ENCODE data around the gene ZNF280C. TPM values are rescaled to one million over a fixed set of nuclear protein-coding genes. Genes with fewer than 3 reads are reported as not detected.

ZNF280C gene
- total RNA-seq, 1 experiment from 2014 or later: 7.8 TPM

- CTCF ChIA-PET: no interaction called here
- POLR2A ChIA-PET (ENCODE audit: unreplicated experiment): interaction anchor here (0.7 kb wide), 2 partner anchors 122 to 1250 kb away, joined by 5 to 6 read pairs; no protein-coding TSS in a partner anchor
- TF ChIP-seq CTCF (conservative IDR thresholded peaks at IDR 0.05) (no peak), EZH2 (IDR thresholded peaks at IDR 0.05; ENCODE audit: low read depth) (no peak)
- H3K9me3 ChIP-seq (ENCODE audit: insufficient read depth, low read depth): peaks cover 8% of the 10 kb centered on the region
- peaks cover 35% of the 10 kb centered on the region for H3K79me2 ChIP-seq (ENCODE audit: low read depth)
- intact Hi-C loops (cut with micrococcal nuclease; ENCODE audit: unreplicated experiment): loop anchor here (1.0 to 5.0 kb wide), 2 partner anchors 71 to 134 kb away; partner anchors contain the start of genes RBMX2 and SLC25A14
- no peaks in the 10 kb centered on the region for H3K27me3 ChIP-seq (ENCODE audit: insufficient read depth, low read depth)
- H4K20me1 ChIP-seq (ENCODE audit: insufficient read depth): 0 out of 2 replicates have a peak, but pooled peaks cover 3% of the 10 kb centered on the region
- 0 out of 2 replicates have a peak, but pooled peaks cover 3% of the 10 kb centered on the region for H3K9me2 ChIP-seq (ENCODE audit: insufficient read depth)
- DNase-seq: no peak
- peak overlapping the region; percentile 74 for H3K27ac ChIP-seq
- no peaks in the 10 kb centered on the region for H3K36me3 ChIP-seq (ENCODE audit: low read depth)
- BruUV-seq (replicated peaks): no TSS peak
- peaks cover 37% of the 10 kb centered on the region for H3K4me1 ChIP-seq (replicated peaks; ENCODE audit: insufficient read depth)
- H3K4me3 ChIP-seq: peak overlapping the region; percentile 87
- H3K4me2 ChIP-seq: peak overlapping the region; percentile 100
- peak overlapping the region; percentile 85 for H2AFZ ChIP-seq
- peaks cover 14% of the 10 kb centered on the region; the same call in 1 of the 2 replicates for H3F3A ChIP-seq (ENCODE audit: insufficient read depth, low read depth)
Observed at GRCh38 chrX:130267956-130268448, 697 bp downstream of the ZNF280C start.

DNA sequence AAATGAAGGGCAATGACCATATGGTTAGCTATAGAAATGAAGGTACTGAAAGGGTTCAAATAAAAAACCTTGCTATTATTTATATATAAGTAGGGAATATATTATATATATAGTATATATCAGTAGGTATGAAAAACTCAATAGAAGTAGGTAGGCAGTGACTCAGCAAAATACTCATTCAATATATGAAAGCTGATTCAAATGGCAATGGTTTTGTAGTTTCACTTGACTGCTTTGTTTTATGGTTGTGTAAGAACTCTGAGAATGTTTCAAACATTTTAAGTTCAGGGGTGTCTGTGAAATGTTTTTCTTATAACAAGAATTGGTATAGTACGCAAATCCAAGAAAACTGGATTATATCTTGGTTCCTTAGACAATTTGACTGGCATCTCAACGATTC is 4.1 kb downstream of the ZNF280C start:
- Histone ChIP-seq H3K9me3 (ENCODE audit: insufficient read depth, low read depth) (peaks cover 9% of the 10 kb centered on the region), H4K20me1 (ENCODE audit: insufficient read depth) (0 out of 2 replicates have a peak, but pooled peaks cover 3% of the 10 kb centered on the region), H2AFZ (no peak overlapping the region), H3K79me2 (ENCODE audit: low read depth) (peaks cover 35% of the 10 kb centered on the region), H3K27me3 (ENCODE audit: insufficient read depth, low read depth) (no peaks in the 10 kb centered on the region), H3K9me2 (ENCODE audit: insufficient read depth) (0 out of 2 replicates have a peak, but pooled peaks cover 3% of the 10 kb centered on the region), H3K4me2 (no peak overlapping the region), H3K27ac (peak overlapping the region; percentile 57; the same call in 1 of the 2 replicates), H3K4me3 (no peak overlapping the region), H3K4me1 (replicated peaks; ENCODE audit: insufficient read depth) (peaks cover 45% of the 10 kb centered on the region), H3K36me3 (ENCODE audit: low read depth) (no peaks in the 10 kb centered on the region), H3F3A (ENCODE audit: insufficient read depth, low read depth) (peaks cover 14% of the 10 kb centered on the region)
- no peak for TF ChIP-seq CTCF (conservative IDR thresholded peaks at IDR 0.05)
- TF ChIP-seq EZH2 (IDR thresholded peaks at IDR 0.05; ENCODE audit: low read depth): no peak
- ChIA-PET POLR2A (ENCODE audit: unreplicated experiment) (no interaction called here), CTCF (no interaction called here)
- DNase-seq: no peak
- no TSS peak for BruUV-seq (replicated peaks)
- intact Hi-C loops (cut with micrococcal nuclease; ENCODE audit: unreplicated experiment): no loop called here

GRCh38 chrX:130263016-130263415 is 5.7 kb downstream of the ZNF280C start:
- H3K4me1 ChIP-seq (replicated peaks; ENCODE audit: insufficient read depth): peaks cover 45% of the 10 kb centered on the region
- H3K79me2 ChIP-seq (ENCODE audit: low read depth): peaks cover 33% of the 10 kb centered on the region
- H3K9me3 ChIP-seq (ENCODE audit: insufficient read depth, low read depth): 0 out of 2 replicates have a peak, but pooled peaks cover 4% of the 10 kb centered on the region
- H3K27me3 ChIP-seq (ENCODE audit: insufficient read depth, low read depth): no peaks in the 10 kb centered on the region
- H3K4me3 ChIP-seq: no peak overlapping the region
- BruUV-seq (replicated peaks): no TSS peak
- H2AFZ ChIP-seq: no peak overlapping the region
- DNase-seq: no peak
- 0 out of 2 replicates have a peak, but pooled peaks cover 3% of the 10 kb centered on the region for H3K9me2 ChIP-seq (ENCODE audit: insufficient read depth)
- no peak overlapping the region for H3K27ac ChIP-seq
- ChIA-PET POLR2A (ENCODE audit: unreplicated experiment) (no interaction called here), CTCF (no interaction called here)
- H3K36me3 ChIP-seq (ENCODE audit: low read depth): no peaks in the 10 kb centered on the region
- no peak for TF ChIP-seq EZH2 (IDR thresholded peaks at IDR 0.05; ENCODE audit: low read depth)
- no peak for TF ChIP-seq CTCF (conservative IDR thresholded peaks at IDR 0.05)
- H3F3A ChIP-seq (ENCODE audit: insufficient read depth, low read depth): peaks cover 13% of the 10 kb centered on the region
- H4K20me1 ChIP-seq (ENCODE audit: insufficient read depth): 0 out of 2 replicates have a peak, but pooled peaks cover 3% of the 10 kb centered on the region
- intact Hi-C loops (cut with micrococcal nuclease; ENCODE audit: unreplicated experiment): no loop called here
- no peak overlapping the region for H3K4me2 ChIP-seq

Data from PC-9 (cell line).